ENCODE measurements around the gene EDIL3. TPM values are rescaled to one million over a fixed set of nuclear protein-coding genes. Genes with fewer than 3 reads are reported as not detected.

The EDIL3 gene
- polyA plus RNA-seq, 1 donor (not counting 4 experiments of a cell fraction or from before 2014, with no cell fraction given): 0.34 TPM

DNA sequence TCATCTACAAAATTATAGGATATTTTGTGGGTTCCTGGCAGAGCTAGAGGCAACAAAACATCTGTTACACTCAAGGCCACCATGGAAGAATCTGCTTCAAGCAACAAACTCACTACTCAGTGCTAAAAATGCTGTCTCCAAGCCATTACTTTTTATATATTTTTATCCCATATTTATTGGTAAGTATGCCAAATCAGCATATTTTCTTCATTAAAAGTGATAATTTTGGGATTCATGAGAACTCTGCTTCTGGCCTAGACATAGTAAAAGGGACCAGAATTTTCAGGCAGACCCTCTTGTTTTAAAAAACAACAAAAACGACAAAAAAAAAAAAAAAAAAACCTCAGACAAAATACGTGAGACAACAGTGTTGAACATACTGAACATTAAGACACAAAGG, 236.0 kb downstream of the EDIL3 start:
- Histone ChIP-seq H2AFZ (ENCODE audit: control insufficient read depth, low read length) (no peak overlapping the region), H3K9me3 (ENCODE audit: control insufficient read depth, low read depth, low read length) (no peaks in the 10 kb centered on the region), H3K27me3 (ENCODE audit: control insufficient read depth, extremely low read depth, insufficient read depth, low read length) (no peaks in the 10 kb centered on the region), H3K36me3 (ENCODE audit: control insufficient read depth in 2 of 2, extremely low read depth in 1 of 2, insufficient read depth in 2 of 2, low read length in 2 of 2) (no peaks in the 10 kb centered on the region), H3K27ac (ENCODE audit: control insufficient read depth, insufficient read depth, low read length) (no peak overlapping the region), H3K79me2 (ENCODE audit: control insufficient read depth, insufficient read depth, low read length) (no peaks in the 10 kb centered on the region), H3K9me1 (ENCODE audit: control insufficient read depth, extremely low read depth, insufficient read depth, low read length) (no peaks in the 10 kb centered on the region), H4K20me1 (ENCODE audit: control insufficient read depth, extremely low read depth, insufficient read depth, low read length) (no peaks in the 10 kb centered on the region), H3K4me3 (ENCODE audit: control insufficient read depth in 2 of 3, extremely low read depth in 1 of 3, insufficient read depth in 2 of 3, low read depth in 1 of 3, low read length in 3 of 3) (no peak overlapping the region), H3K4me2 (ENCODE audit: control insufficient read depth, extremely low read depth, insufficient read depth, low read depth, low read length) (no peak overlapping the region), H3K4me1 (ENCODE audit: control insufficient read depth, extremely low read depth, insufficient read depth, low read length) (no peaks in the 10 kb centered on the region), H3K9ac (ENCODE audit: control insufficient read depth, extremely low read depth, insufficient read depth, low read length) (no peak overlapping the region)
- no peak for DNase-seq (ENCODE audit: low read depth, low spot score)
- TF ChIP-seq EZH2 (IDR thresholded peaks at IDR 0.05; ENCODE audit: low read length) (no peak), CTCF (optimal IDR thresholded peaks at IDR 0.05 in 1 of 3, IDR thresholded peaks at IDR 0.05 in 1 of 3, conservative IDR thresholded peaks at IDR 0.05 in 1 of 3; ENCODE audit: extremely low read depth in 1 of 3, insufficient read depth in 2 of 3, low read length in 3 of 3) (no peak)
- no peak for FAIRE-seq
- dilution Hi-C loops (cut with MboI; ENCODE audit: extremely low pct_ligation_motif_present, low sequenced_read_pairs): no loop called here

- no peak for DNase-seq (ENCODE audit: low read depth, low spot score)
- TF ChIP-seq CTCF (optimal IDR thresholded peaks at IDR 0.05 in 1 of 3, IDR thresholded peaks at IDR 0.05 in 1 of 3, conservative IDR thresholded peaks at IDR 0.05 in 1 of 3; ENCODE audit: extremely low read depth in 1 of 3, insufficient read depth in 2 of 3, low read length in 3 of 3) (no peak), EZH2 (IDR thresholded peaks at IDR 0.05; ENCODE audit: low read length) (no peak)
- no peaks in the 10 kb centered on the region for H4K20me1 ChIP-seq (ENCODE audit: control insufficient read depth, extremely low read depth, insufficient read depth, low read length)
- no peak overlapping the region for H3K9ac ChIP-seq (ENCODE audit: control insufficient read depth, extremely low read depth, insufficient read depth, low read length)
- H3K4me1 ChIP-seq (ENCODE audit: control insufficient read depth, extremely low read depth, insufficient read depth, low read length): no peaks in the 10 kb centered on the region
- no peaks in the 10 kb centered on the region for H3K9me1 ChIP-seq (ENCODE audit: control insufficient read depth, extremely low read depth, insufficient read depth, low read length)
- H3K4me2 ChIP-seq (ENCODE audit: control insufficient read depth, extremely low read depth, insufficient read depth, low read depth, low read length): no peak overlapping the region
- H3K36me3 ChIP-seq (ENCODE audit: control insufficient read depth in 2 of 2, extremely low read depth in 1 of 2, insufficient read depth in 2 of 2, low read length in 2 of 2): no peaks in the 10 kb centered on the region
- H3K27ac ChIP-seq (ENCODE audit: control insufficient read depth, insufficient read depth, low read length): no peak overlapping the region
- H3K4me3 ChIP-seq (ENCODE audit: control insufficient read depth in 2 of 3, extremely low read depth in 1 of 3, insufficient read depth in 2 of 3, low read depth in 1 of 3, low read length in 3 of 3): no peak overlapping the region
- no peak overlapping the region for H2AFZ ChIP-seq (ENCODE audit: control insufficient read depth, low read length)
- no peaks in the 10 kb centered on the region for H3K27me3 ChIP-seq (ENCODE audit: control insufficient read depth, extremely low read depth, insufficient read depth, low read length)
- no peaks in the 10 kb centered on the region for H3K79me2 ChIP-seq (ENCODE audit: control insufficient read depth, insufficient read depth, low read length)
- no peaks in the 10 kb centered on the region for H3K9me3 ChIP-seq (ENCODE audit: control insufficient read depth, low read depth, low read length)
- FAIRE-seq: no peak
- dilution Hi-C loops (cut with MboI; ENCODE audit: extremely low pct_ligation_motif_present, low sequenced_read_pairs): no loop called here
Measured at GRCh38 chr5:84137541-84137940, 247.1 kb downstream of the EDIL3 start.

All from keratinocyte (primary cell).